ENCODE results near the gene SKA3.
A peak's percentile ranks its signal among the peaks of the same experiment; 100 is the strongest.
"Not testable (repeated sequence)": the region's sequence is repeated elsewhere in the genome, so short reads cannot be mapped to it uniquely, and the experiment has no call there.

SKA3 gene

GRCh38 chr13:21171420-21171819, 4.9 kb downstream of the SKA3 start:
- no peak for DNase-seq

GRCh38 chr13:21165606-21166005, 10.7 kb downstream of the SKA3 start:
- DNase-seq = not testable (repeated sequence)

DNA sequence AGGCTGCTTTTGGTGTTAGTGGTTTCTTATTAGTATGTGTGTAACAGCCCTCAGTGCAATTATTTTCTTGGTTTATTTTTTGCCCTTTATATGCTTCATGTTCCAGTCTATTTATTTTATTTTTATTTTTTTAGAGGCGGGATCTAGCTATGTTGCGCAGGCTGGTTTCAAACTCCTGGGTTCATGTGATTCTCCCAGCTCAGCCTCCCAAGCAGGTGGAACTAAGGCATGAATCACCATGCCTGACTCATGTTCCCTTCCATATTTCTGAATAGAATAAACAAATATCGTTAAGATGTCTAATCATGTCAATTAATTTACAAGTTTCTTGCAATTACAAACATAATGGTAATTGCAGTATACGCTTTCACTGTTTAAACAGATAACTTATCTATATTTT, 11.7 kb downstream of the SKA3 start:
- no peak for DNase-seq

GRCh38 chr13:21152251-21152899, 24.0 kb downstream of the SKA3 start:
- DNase-seq = no peak

GRCh38 chr13:21150013-21150412, 26.3 kb downstream of the SKA3 start:
- DNase-seq = no peak

GRCh38 chr13:21149568-21149967, 26.8 kb downstream of the SKA3 start:
- DNase-seq = no peak

GRCh38 chr13:21148557-21149258, 27.6 kb downstream of the SKA3 start:
- DNase-seq = no peak

- no peak for DNase-seq
These were observed 28.5 kb downstream of the SKA3 start for GRCh38 chr13:21147827-21148226.

GRCh38 chr13:21142766-21143165, 33.6 kb downstream of the SKA3 start:
- DNase-seq = no peak

- no peak for DNase-seq
These were observed 37.0 kb downstream of the SKA3 start for GRCh38 chr13:21139374-21139773.

DNA sequence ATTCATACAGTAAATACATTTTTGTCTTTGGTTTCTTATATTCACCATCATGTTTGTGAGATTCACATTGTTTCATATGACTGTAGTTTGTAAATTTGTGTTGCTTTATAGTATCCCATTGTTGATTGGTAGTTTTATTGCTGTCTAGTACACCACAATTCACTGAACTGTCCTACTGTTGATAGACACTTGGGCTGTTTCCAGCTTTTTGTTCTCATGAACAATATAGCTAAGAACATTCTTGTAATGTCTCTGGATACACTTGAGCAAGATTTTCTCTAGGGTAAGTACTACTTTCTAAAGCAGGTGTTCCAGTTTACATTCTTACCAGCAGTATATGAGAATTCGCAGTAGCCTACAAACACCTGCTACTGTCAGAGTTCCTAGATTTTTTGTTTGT, 37.8 kb downstream of the SKA3 start:
- no peak for DNase-seq

- no peak for DNase-seq
These were observed 38.7 kb downstream of the SKA3 start for GRCh38 chr13:21137696-21138095.

GRCh38 chr13:21135833-21136232, 40.5 kb downstream of the SKA3 start:
- not testable (repeated sequence) for DNase-seq

DNA sequence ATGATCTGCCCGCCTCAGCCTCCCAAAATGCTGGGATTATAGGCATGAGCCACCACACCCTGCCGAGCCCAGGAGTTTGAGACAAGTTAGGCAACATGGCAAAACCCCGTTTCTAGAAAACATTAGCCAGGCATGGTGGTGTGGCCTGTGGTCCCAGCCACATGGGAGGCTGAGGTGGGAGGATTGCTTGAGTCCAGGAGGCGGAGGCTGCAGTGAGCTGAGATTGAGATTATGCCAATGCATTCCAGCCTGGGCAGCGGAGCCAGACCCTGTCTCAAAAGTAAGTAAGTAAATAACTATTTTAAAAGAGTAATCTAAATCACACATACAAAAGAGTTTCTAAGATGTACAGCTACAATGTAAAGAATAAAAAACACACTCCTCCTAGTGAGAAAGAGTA, 41.9 kb downstream of the SKA3 start:
- DNase-seq = no peak

DNA sequence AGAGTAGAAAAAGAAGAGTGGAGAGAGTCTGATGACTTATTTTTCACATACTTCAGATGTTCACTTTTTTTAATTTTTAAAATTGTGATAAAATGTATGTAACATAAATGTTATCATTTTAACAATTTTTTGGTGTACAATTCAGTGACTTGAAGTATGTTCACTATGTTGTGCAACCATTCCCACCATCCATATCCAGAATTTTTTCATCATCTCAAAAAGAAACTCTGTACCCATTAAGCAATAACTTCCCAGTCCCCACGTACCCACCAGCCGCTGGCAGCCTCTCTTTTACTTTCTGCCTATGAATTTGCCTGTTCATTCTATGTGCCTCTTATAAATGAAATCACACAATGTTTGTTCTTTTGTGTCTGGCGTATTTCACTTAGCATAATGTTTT, 43.3 kb downstream of the SKA3 start:
- no peak for DNase-seq

- no peak for DNase-seq
These were observed 46.2 kb downstream of the SKA3 start for GRCh38 chr13:21130116-21130515.

DNA sequence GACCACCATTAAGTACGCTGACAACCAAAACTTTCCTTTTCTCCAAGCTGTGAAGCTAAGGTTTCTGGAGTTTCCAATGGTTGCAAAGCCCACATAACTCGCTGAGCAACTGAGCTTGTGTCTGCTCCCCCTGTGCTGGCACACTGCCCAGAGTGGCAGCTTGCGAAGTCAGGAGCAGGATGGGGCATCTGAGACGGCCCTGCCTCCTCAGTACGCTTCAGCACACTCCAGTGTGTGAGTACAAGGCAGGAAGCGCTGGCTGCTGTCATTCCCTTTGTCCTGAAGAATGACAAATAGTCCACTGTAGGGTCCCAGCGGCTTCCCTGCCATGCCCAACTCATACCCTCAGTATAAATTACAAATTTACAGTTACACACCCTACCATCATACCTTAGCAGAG, 51.5 kb downstream of the SKA3 start:
- DNase-seq = peak in 3 of 51 donors; percentile 3 to 28 (median 5)

DNA sequence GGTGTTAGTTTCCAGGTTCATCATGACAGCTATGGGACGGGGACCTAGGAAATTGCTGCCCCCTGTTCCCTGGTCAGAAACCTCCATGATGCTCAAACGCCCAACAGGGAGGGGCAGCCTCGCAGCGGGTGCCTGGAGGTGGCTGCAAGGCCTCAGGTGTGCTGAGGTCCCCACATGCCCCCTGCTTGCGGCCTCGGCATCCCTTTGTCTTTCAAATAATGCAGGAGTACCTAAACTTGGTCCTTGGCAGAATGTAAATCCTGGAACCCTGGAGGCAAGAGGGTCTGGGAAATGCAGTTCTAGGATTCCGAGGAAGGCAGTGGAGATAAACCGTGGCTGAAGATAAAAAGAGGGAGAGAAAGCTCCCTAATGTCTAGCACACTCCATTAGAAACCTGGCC, 52.4 kb downstream of the SKA3 start:
- no peak for DNase-seq

DNA sequence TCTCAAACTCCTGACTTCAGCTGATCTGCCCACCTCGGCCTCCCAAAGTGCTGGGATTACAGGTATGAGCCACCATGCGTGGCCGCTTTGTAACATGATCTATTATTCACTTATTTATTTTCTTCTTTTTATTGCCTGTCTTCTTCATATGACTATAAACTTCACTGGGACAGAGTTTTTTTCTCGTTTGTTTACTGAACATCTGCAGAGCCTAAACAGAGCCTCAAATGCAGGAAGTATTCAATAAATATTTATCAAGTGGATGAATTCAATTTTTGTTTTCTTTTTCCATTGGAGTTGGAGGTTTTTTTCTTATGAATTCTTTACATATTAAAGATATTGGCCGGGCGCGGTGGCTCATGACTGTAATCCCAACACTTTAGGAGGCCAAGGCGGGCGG, 54.7 kb downstream of the SKA3 start:
- no peak for DNase-seq

GRCh38 chr13:21120191-21120590, 56.2 kb downstream of the SKA3 start:
- no peak for DNase-seq

- no peak for DNase-seq
These were observed 56.8 kb downstream of the SKA3 start for GRCh38 chr13:21119526-21119925.

DNA sequence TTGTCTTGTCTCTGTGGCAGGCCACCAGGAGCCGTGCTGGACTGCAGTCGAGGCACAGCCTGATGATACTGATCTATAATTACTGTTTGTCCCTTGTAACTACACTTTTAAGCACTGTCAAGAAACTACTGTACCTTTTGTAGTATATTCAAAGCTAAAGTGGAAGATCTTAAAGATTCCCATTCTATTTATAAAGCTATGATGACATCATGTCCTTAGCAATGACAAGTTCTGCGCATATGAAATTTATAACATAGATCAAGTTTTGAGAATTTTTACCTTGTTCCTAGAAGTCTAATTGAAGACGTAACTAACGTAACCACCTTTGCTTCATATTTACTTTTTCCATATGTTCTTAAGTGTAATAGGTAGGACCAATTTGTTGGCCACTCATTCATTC, 58.2 kb downstream of the SKA3 start:
- DNase-seq = no peak

GRCh38 chr13:21117104-21117809, 59.1 kb downstream of the SKA3 start:
- DNase-seq = no peak

All from hypothalamus (tissue), 51 donors.